NOMO-1 treated with DMSO at 0.1 percent for 48 hours (cell line): Measurements from ENCODE around the gene LMO7.
"Not testable (repeated sequence)": the region's sequence is repeated elsewhere in the genome, so short reads cannot be mapped to it uniquely, and the experiment has no call there.

Source experiments
- DNase-seq: peaks from one replicate; lab custom pipeline; 2025; ENCODE audit not compliant: unreplicated experiment; lab: John Stamatoyannopoulos, UW

The LMO7 gene

GRCh38 chr13:75770164-75770563 lies 134.0 kb downstream of the LMO7 start:
- no peak for DNase-seq

DNA sequence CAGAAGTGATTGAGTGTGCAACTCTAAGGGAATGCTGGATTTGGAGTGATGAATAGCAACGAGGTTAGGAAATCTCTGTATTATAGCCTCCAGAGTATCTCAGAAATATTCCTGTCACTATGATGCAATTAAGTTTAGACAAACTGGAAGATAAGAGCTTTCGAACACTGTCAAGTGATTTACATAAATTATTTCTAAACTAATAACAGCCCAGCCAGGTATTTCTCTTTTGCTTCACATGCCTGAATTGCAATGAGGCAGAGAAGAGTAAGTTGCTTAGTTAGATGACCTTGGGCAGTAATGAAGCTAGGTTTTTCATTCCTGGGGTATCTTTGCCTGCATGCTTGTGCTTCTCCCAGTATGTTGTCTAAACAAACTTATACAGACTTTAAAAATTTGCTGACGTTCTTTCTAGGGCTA lies 134.5 kb downstream of the LMO7 start:
- no peak for DNase-seq

- DNase-seq, result no peak
Observed at GRCh38 chr13:75771226-75771625, 135.1 kb downstream of the LMO7 start.

DNA sequence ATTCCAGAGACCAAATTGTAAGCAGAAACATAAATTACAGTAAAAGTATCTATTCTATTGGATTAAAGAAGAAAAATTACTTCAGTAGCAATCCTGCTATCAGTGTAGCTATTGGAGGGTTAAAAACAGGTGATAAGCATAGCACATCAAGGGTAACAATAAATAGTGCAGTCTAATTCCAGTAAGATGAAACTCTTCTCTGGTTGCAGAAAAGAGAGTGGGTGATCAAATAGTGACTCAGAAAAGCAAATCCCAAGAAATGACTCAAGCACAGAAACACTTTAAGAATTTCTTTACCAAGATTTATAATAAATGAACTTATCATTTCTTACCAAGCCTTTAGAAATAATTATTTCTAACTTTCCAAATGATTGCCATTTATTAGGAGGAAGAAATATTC lies 135.7 kb downstream of the LMO7 start:
- no peak for DNase-seq

- DNase-seq, result no peak
Observed at GRCh38 chr13:75774176-75774575, 138.0 kb downstream of the LMO7 start.

- no peak for DNase-seq
Observed at GRCh38 chr13:75776550-75776949, 140.4 kb downstream of the LMO7 start.

DNA sequence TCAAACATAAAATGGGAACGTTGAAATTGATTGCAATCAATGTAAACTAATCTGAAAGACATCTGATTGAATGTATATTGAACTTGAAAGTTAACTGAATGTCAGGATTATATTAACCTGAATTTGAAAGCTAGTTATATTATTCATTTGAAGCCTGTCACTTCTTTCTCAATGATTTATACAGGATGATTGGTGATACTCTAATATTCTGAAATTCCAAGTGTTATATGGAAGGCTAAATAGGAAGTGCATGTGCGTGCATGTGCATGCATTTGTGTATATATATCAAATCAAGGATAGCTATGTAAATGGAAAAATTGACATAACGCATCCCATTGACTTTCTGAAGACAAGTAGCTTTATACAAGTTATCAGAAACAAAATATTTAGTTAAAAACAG lies 143.3 kb downstream of the LMO7 start:
- no peak for DNase-seq

- DNase-seq, result not testable (repeated sequence)
Observed at GRCh38 chr13:75780103-75780502, 144.0 kb downstream of the LMO7 start.

DNA sequence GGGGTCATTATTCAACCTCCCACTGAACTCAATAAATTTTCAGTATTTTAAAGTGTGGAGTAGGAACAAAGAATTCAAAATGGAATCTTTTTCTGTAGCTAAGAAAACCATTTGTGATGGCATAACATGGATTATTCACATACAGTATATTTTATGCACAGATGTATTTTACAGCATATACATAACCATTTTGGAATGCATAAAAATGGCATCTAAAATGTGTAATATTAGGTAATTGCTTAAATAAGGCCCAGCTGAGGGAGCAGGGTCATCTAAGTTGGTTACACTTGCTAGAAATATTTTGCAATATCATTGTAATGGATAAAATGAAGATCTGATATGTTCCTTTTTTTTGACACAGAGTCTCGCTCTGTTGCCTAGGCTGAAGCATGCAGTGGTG lies 146.9 kb downstream of the LMO7 start:
- no peak for DNase-seq

DNA sequence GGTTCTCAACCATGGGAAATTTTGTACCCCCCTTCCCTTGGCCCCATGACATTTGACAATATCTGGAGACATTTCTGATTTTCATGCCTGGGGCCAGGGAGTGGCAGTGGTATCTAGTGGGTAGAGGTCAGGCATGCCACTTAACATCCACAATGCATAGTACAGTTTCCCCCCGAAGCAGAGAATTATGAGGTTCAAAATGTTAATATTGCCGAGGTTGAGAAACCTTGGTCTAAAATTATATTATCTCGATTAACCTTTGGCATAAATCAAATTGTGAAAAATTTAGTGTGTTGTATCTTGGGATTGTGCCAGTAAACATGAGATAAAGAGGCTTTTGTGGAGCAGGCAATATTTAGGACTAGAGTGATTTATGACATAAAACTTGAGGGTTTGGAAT lies 147.9 kb downstream of the LMO7 start:
- no peak for DNase-seq

DNA sequence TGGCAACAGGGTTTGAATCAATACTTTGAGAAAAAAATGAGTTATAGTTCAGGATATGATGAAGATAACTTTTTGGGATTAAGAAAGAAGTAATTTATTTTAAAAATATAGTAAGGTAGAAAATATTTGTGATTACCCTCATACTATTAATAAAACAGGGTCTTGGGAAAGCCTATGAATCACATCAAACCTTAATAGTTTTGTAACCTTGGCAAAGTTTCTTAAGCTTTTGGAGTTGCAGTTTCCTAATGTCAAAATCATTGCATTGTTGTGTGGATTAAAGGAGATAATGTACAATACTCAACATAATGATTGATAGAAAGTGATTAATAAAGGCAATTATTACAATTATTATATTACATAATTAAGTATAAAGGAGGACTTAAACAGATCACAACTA lies 149.0 kb downstream of the LMO7 start:
- DNase-seq, result no peak

GRCh38 chr13:75787249-75787928 lies 151.3 kb downstream of the LMO7 start:
- no peak for DNase-seq

- DNase-seq, result no peak
Observed at GRCh38 chr13:75788481-75788981, 152.4 kb downstream of the LMO7 start.

DNA sequence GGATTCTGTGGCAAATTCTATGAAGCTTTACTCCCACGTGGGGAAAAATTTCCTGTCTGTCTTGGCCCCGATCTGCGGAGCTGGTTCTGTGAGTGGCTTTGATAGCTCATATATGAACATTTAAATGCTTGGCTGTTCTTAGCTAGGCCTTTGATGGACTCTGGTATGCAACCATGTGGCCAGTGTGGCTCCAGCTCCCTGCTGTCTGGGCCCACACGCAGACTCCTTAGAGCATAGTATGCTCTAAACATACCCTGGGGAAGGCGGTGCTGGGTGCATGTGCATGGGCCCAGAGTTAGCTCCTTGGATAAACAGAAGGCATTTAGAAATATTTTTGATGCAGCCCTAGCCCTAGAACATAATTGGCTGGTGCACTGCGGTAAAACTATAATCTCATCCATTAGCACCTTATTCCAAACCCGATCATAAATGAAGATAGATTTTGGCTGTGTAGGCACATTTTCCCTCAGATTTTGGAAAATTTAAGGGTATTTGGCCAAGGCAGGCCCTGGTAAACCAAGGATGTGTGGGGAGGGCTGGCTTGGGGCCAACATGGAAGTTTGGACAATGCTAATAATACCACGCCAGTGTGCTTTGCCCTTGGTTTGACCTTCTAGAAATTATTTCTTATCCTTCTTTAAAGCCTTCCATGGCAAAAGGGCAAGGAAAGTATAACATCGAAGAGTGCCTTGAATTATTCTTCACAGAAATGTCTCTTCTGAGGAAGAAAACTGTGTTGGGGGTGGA lies 153.5 kb downstream of the LMO7 start:
- DNase-seq, result no peak

DNA sequence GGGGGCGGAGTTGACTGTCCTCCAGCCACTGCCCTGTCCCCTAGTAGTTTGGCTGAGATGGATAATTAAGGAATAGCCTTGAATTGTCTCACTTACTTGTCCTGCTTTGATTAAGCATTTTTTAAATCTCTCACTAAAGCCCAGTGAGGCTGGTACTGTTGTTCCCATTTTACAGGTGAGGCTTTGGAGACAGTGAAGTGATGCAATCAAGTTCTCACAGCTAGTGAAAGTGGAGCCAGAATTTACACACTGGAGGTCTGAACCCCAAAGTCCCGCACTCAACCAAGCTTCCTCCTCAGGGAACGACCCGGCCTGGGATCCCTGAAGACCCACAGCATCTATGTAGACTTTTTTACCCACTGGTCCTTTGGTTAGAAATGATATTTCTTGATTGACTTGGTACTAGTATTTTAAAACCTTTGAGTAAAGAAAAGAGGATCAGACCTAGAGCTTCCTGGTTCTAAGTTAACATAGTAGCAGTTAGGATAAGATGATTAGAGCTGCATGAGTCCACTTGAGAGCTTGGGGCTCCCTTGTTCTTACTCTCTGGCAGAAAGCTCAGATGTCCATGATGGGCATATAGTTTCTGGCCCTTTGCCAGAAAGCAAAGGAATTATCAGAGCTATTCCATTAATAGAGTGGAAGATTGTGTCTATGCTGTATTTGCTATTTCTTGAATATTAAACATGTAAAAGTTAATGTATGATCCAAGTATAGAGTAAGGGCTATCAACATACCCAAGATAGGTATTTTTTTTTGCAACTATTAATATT lies 154.3 kb downstream of the LMO7 start:
- DNase-seq, result no peak

GRCh38 chr13:75792526-75793187 lies 156.5 kb downstream of the LMO7 start:
- no peak for DNase-seq

DNA sequence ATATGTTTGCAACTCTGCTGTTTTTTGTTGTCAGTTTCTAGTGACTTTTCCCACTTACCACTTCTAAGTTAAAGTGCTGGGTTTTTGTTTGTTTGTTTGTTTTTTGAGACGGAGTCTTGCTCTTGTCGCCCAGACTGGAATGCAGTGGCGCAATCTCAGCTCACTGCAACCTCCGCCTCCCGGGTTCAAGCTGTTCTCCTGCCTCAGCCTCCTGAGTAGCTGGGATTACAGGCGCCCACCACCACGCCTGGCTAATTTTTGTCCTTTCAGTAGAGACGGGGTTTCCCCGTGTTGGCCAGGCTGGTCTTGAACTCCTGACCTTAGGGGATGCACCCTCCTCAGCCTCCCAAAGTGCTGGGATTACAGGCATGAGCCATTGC lies 157.0 kb downstream of the LMO7 start:
- not testable (repeated sequence) for DNase-seq

- DNase-seq, result no peak
Observed at GRCh38 chr13:75794663-75795062, 158.5 kb downstream of the LMO7 start.

- no peak for DNase-seq
Observed at GRCh38 chr13:75795274-75795673, 159.1 kb downstream of the LMO7 start.

DNA sequence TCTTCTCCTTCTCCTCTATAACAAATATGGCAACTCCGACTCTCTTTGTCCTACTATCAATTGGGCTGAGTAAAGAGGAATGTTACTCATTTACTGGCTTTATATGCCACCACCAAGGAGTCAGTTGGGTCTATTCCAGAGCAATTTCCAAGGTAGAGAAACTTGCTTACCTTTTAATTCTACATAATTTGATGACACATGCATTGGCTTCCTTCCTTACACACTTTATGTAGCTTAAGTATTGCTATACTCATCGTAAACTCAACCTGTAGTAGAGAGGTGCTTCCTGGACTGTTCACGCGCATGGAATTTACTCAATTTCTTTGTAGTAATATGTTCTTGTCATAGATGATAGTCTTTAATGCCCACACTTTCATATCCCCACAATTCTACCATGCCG lies 160.7 kb downstream of the LMO7 start:
- DNase-seq, result no peak

GRCh38 chr13:75797239-75797638 lies 161.1 kb downstream of the LMO7 start:
- DNase-seq, result no peak
